Right ventricle myocardium superior (tissue), 1 donor: Measurements from ENCODE around the gene LYSMD4. TPM values are rescaled to one million over a fixed set of nuclear protein-coding genes. Genes with fewer than 3 reads are reported as not detected.
A peak's percentile ranks its signal among the peaks of the same experiment; 100 is the strongest.
"Not testable (repeated sequence)": the region's sequence is repeated elsewhere in the genome, so short reads cannot be mapped to it uniquely, and the experiment has no call there.

Source experiments
- ATAC-seq: fragments of 200-7000 bp; cut with Tn5 transposase; one replicate; pipeline ENCODE4 v1.9.1; 2020; ENCODE audit warnings: mild to moderate bottlenecking; ENCODE audit not compliant: poor library complexity
- DNase-seq: peaks from one replicate; pipeline ENCODE4 v3.0.0-alpha.2; 2020
- intact Hi-C: fragments of 100-400 bp; cut with DNase I; formaldehyde crosslinking; loops from one replicate; pipeline ENCODE4 v1.11.2; 2022
- long read RNA-seq: library from polyadenylated mRNA; unstranded; transcript quantifications from one replicate; pipeline ENCODE4 v2.0.0, GENCODE V29; 2021
- total RNA-seq: library from RNA; stranded (reverse); fragmentation: NEBNext Ultra II Directional; extraction: Animal tissue kit (Norgen Biotek cat#: 25700); gene quantifications from one replicate; pipeline ENCODE4 v1.2.1, GENCODE V29; 2021
- donor health status: DM: no; HTN: yes; CAD: no; lungs with severe emphysema.

Gene LYSMD4
- 9.8 TPM for total RNA-seq
- long read RNA-seq, partial matches to known transcripts, result 1 of 49 reads
- long read RNA-seq, other reads (novel, unspliced or antisense), result 42 of 49 reads

- peak; percentile 98 for ATAC-seq
- peak; percentile 99 for DNase-seq
- intact Hi-C loops, result no loop called here
These were observed at the start of gene LYSMD4 for GRCh38 chr15:99733268-99734039. Gene LYSMD4 (minus strand): TSS chr15:99733437. CDS start chr15:99731999, 1,438 bp downstream.

DNA sequence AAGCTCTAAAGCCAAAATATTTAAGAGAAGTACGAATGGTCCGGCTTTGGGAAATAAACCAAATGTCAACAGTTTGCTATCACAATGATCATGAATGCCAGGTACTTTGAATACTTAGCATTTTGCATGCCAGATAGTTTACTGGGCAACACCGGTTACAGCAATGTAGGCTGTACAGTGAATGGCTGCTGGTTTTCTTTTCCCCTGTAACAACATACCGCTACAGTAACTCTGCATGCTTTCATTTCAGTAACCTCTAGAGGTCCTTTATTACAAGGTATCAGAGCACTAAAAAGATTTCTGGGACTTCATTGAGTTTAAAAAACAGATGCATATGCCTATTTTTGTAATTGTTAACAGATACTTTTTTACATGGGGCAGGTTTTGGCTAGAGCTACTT, 48.8 kb upstream of the LYSMD4 start:
- intact Hi-C loops, ATAC-seq, DNase-seq: not testable (repeated sequence)

DNA sequence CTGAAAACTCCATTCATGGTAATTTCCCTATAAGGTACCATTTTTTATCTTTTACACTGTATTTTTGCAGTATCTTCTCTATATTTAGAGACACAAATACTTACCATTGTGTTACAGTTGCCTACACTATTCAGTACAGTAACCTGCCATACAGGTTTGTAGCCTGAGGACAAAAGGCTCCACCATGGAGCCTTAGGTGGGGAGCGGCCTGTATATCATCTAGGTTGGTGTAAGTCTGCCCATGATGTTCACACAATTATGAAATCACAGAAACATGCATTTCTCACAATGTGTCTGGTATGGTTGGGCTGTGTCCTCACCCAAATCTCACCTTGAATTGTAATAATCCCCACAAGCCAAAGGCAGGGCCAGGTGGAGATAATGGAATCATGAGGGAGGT, 43.9 kb upstream of the LYSMD4 start:
- ATAC-seq, result no peak
- intact Hi-C loops, result no loop called here
- no peak for DNase-seq

GRCh38 chr15:99764522-99764921, 31.3 kb upstream of the LYSMD4 start:
- DNase-seq (no peak), ATAC-seq (no peak)
- intact Hi-C loops, result no loop called here

DNA sequence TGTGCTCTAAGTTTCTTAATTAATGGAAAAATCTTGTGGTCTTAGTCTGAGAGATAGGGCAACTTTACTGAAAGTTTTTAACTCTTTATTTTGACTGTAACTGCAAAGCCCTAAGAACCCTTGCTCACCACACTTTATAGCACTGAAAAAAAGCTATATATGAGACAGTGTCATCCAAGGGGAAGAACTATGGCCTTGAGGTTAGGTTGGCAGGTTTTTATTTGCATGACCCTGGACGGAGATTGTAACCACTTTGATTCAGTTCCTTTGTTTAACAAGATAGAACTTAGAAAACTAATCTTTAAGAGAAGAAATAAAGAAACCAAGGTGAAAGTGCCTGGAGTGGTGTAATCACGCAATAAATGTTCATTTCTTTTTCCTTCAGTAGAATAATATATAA, 30.6 kb upstream of the LYSMD4 start:
- no peak for ATAC-seq
- no peak for DNase-seq
- intact Hi-C loops, result no loop called here

DNA sequence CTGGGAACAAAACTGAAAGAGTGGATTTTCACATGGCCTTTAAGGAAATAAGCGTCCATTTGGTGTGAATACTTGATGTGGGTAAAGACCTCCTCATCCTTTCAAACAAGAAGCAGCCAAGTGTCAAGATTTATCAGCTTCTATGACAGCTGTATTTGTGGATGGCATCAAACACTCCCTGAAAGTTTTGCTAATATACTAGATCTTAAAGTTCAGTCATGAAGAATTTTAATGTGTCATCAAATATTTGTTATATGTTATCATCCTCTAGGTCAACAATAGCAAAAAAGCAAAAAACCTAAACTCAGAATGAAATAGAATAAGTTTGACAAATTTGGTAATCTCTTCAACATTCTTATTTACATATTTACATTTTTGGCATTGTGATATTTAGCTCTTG, 29.1 kb upstream of the LYSMD4 start:
- DNase-seq, result no peak

DNA sequence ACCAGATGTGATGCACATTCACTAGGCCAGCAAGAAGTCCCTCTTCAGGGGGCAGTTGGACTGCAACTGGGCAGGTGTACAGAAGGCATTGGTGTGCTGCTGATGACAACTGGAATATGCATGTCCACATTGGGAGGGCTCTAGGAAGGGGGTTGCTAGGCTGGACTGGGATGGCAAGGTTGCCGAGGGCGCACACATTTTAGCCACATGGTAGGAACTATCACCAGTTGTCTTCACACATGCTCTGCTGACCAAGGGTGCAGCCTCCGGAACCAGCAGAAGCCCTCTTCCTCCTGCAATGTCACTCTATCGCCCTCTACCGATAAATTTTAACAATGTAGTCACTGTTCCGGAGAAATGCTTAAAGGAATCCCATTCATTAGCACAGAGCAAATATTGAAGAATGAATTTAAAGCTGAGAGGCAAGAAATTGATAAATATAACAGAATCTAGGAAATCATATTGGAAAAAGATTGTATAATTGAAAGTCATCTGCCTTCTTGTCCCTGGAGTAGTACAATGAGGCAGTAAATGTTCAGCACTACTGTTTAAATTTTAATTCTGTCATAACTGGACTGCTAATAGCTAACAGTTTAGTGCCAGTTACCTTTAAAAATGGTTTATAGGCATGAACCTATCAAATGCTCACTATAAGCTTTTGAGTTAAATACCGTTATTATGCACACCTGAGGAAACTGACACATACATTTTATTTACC, 22.6 kb upstream of the LYSMD4 start:
- intact Hi-C loops, result loop anchor here (5.0 kb wide), 1 partner anchor 469 kb away; no protein-coding TSS in a partner anchor
- ATAC-seq (peak; percentile 93), DNase-seq (peak; percentile 50)

More for the DNA sequence above, 29.1 kb upstream of the LYSMD4 start:
- intact Hi-C loops, result no loop called here
- no peak for ATAC-seq

- DNase-seq (no peak), ATAC-seq (no peak)
- intact Hi-C loops, result no loop called here
These were observed 19.8 kb upstream of the LYSMD4 start for GRCh38 chr15:99753066-99753465.

DNA sequence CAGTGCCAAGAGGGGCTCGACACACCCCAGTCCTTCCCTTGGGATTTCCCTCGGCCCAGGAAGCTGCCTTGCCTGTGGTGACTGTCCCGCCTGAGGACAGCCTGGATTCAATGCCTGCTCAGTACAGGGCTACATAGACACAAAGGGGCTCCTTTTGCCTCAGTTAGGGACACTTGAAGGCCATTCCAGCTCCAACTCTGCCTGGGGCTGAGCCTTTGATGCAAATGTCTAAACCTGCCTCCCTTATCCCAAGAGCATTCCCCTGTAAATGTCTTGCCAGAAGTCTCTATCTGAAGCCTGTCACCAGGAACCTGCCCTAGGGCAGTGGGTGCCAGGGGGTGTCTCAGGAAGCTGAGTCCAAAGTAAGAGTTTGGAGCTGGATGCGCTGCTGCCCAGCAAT, 19.3 kb upstream of the LYSMD4 start:
- intact Hi-C loops, result no loop called here
- DNase-seq, result no peak
- ATAC-seq, result no peak

GRCh38 chr15:99750326-99750725, 17.1 kb upstream of the LYSMD4 start:
- DNase-seq, intact Hi-C loops, ATAC-seq: not testable (repeated sequence)

DNA sequence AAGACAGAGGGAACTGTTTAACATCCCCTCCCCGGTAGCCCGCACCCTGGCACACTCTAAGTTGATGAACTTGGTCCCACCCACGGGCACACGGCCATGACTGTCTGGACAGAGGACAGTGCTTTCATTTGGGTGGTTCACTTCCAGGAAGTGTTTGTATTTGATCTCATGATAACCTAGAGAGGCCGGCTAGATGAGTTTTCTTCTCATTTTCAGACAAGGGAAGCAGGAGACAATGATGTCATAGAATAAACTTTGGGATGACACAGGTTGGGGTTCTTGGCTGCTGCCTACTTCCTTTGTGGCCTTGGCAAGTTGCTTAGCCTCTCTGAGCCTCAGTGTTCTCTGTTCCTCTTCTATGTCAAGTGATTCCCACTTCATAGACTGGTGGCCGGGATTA, 16.1 kb upstream of the LYSMD4 start:
- no peak for DNase-seq
- no peak for ATAC-seq

DNA sequence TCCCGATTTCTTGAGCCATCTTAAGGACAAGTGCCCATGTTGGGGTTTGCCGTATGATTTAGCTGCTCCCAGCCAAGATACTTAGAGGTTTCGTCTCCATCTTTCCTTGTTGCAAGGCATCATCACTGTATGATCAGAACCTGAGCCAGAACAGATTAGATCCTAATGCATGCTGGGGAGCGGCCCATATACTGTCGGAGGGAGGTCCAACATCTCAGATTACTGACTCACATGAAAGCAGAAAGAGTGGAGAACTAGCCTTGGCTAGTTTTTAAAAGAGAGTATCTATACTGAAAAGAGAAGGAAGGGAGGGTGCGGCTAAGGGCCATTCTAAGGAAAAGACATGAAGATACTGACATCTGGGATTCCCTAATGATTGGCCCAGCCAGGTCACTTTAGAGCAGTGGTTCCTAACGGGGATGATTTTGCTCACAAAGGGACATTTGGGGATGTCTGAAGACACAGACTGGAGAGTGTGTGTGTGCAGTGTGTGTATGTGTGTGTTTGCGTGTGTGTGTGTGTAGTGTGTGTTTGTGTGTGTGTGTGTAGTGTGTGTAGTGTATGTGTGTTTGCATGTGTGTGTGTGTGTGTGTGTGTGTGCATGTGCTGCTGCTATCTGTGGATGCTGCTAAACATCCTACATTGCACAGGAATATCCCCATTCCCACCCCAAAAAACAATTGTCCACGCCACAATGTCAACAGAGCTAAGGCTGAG, 12.3 kb upstream of the LYSMD4 start:
- ATAC-seq (no peak), DNase-seq (no peak)
- intact Hi-C loops, result no loop called here

More for the DNA sequence above, 16.1 kb upstream of the LYSMD4 start:
- intact Hi-C loops, result no loop called here

- intact Hi-C loops, result no loop called here
- DNase-seq, result no peak
- no peak for ATAC-seq
These were observed 10.9 kb upstream of the LYSMD4 start for GRCh38 chr15:99744142-99744541.

- ATAC-seq (no peak), DNase-seq (no peak)
- intact Hi-C loops, result no loop called here
These were observed 8.6 kb upstream of the LYSMD4 start for GRCh38 chr15:99741835-99742234.

DNA sequence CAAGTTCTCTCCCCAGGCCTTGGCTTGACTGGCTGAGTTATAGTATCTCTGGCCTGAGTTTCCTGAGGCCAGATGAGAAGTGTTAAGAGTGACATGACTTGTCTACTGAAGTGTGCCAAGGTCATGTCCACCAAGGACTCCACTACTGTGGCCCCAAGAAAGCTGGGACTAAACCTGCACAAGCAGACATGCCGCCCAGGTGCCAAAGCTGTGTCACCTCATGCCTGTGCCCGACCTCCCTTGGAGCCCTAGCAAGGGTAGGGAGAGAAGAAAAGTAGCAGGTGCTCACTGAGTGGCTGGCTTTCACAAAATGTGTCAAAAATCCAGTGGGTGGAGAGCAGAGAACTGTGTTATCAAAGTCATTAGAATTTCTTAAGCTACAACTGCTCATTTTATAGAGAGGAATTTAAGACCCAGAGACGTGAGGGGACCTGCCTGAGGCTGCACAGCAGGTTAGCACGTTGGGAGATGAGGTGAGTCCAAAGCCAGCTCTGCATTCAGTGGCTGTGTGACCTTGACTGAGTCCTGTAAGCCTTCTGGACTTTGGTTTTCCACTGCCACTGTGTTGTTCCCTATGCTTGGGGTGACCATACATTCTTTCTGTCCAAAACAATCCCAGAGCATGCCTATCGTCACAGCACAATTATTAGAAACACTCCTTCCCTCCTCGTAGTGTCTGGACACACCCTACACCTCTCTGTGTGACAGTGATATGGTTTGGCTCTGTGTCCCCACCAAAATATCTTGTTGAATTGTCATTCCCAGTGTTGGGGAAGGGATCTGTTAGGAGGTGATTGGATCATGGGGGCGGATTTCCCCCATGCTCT, 5.0 kb upstream of the LYSMD4 start:
- intact Hi-C loops, result no loop called here
- ATAC-seq, result no peak

DNA sequence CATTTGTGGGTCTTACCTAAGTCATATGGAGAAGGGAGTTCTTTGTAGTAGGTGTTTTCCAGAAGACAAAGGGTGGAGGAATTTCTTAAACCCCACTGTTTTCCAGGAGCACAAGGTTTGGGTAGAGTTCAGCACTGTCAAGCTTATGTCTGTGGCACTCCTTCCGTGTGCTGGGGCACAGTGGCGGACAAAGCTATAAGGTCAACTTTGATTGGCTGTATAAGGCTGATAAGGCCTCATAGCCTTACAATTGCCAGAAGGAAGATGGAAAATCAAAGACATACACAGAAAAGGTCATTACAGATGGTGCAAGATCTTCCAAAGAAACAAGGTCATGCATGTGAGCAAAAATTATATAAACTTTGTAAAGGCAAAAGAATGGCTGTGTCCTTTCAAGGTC, 3.5 kb upstream of the LYSMD4 start:
- intact Hi-C loops, result no loop called here
- DNase-seq (no peak), ATAC-seq (no peak)

More for the DNA sequence above, 5.0 kb upstream of the LYSMD4 start:
- DNase-seq, result no peak

DNA sequence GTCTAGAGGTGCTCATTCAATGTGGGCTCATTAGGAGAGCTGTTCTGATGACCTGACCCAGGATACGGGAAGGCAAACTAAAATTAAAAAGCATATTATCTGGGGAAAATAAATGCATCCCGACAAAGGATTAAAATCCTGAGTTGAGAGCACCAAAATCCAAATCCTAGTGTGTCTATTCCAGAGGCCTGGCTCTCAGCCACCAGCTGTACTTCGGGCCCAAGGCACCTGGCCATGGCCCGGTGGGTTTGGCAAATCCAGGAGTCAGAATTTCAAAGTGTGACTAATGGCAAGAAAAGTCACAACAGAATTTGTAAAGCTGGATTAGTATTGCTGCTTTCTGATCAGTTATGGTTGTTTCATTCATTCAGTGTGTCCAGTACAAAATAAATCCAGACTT, 2.6 kb upstream of the LYSMD4 start:
- DNase-seq, result no peak
- ATAC-seq, result no peak
- intact Hi-C loops, result no loop called here

GRCh38 chr15:99734575-99734974, 1.3 kb upstream of the LYSMD4 start:
- DNase-seq (no peak), ATAC-seq (no peak)
- intact Hi-C loops, result no loop called here

DNA sequence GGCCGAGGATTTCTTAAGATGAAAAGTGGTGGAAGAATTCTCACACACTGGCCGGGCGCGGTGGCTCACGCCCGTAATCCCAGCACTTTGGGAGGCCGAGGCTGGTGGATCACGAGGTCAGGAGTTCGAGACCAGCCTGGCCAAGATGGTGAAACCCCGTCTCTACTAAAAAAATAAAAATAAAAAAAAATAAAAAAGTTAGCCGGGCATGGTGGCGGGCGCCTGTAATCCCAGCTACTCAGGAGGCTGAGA, 729 bp upstream of the LYSMD4 start:
- DNase-seq, ATAC-seq: not testable (repeated sequence)

More for the DNA sequence above, 729 bp upstream of the LYSMD4 start:
- intact Hi-C loops, result not testable (repeated sequence)
